Mucosa of descending colon (tissue), 3 donors: Measurements from ENCODE around the gene ZNF555. TPM values are rescaled to one million over a fixed set of nuclear protein-coding genes. Genes with fewer than 3 reads are reported as not detected.

Experiments used
- ATAC-seq: fragments of 200-7000 bp; cut with Tn5 transposase; one replicate; pipeline ENCODE4 v1.9.1; 2020; ENCODE audit warnings: mild to moderate bottlenecking, moderate library complexity
- DNase-seq, 3 donors: peaks; one replicate each; pipeline ENCODE4 v3.0.0-alpha.2; 2020
- H3K36me3 ChIP-seq: fragments of 200-600 bp; one replicate; pipeline ENCODE4 v1.8.0; 2021; ENCODE audit warnings: low read depth, mild to moderate bottlenecking
- H3K4me1 ChIP-seq: fragments of 200-600 bp; one replicate; pipeline ENCODE4 v1.8.0; 2021; ENCODE audit warnings: low read depth, mild to moderate bottlenecking
- H3K4me3 ChIP-seq: fragments of 200-600 bp; one replicate; pipeline ENCODE4 v1.8.0; 2021; ENCODE audit warnings: mild to moderate bottlenecking
- H3K9me3 ChIP-seq: fragments of 200-600 bp; one replicate; pipeline ENCODE4 v1.8.0; 2021; ENCODE audit warnings: mild to moderate bottlenecking
- intact Hi-C, 2 donors: fragments of 100-400 bp; cut with DNase I in 1 of 2; cut with micrococcal nuclease in 1 of 2; formaldehyde crosslinking; loops; one replicate each; pipeline versions ENCODE4 v1.11.0 to v1.11.1; 2022; cut with DNase I, micrococcal nuclease
- total RNA-seq, 3 donors: library from RNA; stranded (reverse); fragmentation: NEBNext Ultra II Directional in 2 of 3; extraction: Animal tissue kit (Norgen Biotek cat#: 25700) in 2 of 3; gene quantifications; one replicate each; pipeline versions ENCODE4 v1.2.1 to v1.2.4, GENCODE V29; 2021 to 2023
- TF ChIP-seq, protein P1 (sequence below): fragments of 200-600 bp; IDR thresholded peaks from one replicate; pipeline ENCODE4 v1.8.0; 2022; ENCODE audit warnings: antibody characterized with exemption, mild to moderate bottlenecking
- donor health status: DM: no; HTN: no; CAD: no; lungs with moderate emphysema.
- donor health status: DM: no; HTN: no; CAD: no.
- donor health status: DM: no; HTN: yes; CAD: no.

The ZNF555 gene
- total RNA-seq, 3 donors from 2014 or later = 3.0 to 8.4 (median 4.8) TPM

DNA sequence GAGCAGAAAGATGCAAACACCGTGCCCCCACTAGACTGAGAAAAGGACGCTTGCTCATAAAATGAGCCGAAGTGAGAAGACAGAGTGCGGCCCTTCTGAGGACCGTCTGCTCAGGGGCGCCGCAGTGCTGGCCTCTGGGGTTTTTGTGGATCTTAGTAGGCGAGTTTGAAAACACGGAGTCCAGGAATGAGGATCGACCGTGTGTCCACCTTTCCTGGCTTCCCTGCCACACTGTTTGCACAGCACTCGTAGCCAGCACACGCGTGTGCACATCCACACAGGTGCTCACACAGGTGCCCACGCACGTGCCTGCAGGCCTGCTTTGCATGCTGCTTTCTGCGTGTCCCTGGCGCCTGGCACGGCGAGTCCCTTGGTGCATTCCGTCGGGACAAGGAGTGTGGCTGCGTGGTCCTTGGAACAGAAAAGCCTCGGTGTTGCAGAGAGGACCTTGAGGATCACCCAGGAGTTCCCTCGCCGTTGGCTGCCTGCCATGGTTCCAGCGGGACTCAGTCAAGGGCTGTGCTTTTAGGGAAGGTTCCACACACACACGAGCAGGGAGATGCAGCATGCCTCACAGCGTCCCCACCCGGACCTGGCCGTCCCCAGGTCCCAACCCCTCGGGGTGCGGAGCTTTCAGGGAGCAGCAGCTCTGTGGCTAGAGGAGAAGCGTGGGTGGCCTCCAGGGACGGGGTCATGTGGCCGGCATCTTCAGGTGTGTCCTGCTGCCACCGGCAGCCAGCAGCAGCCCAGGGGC, 31.7 kb upstream of the ZNF555 start:
- Histone ChIP-seq H3K9me3 (no peaks in the 10 kb centered on the region), H3K4me1 (peaks cover 17% of the 10 kb centered on the region), H3K4me3 (no peak overlapping the region), H3K36me3 (no peaks in the 10 kb centered on the region)
- intact Hi-C loops = no loop called here
- TF ChIP-seq, protein P1, sequence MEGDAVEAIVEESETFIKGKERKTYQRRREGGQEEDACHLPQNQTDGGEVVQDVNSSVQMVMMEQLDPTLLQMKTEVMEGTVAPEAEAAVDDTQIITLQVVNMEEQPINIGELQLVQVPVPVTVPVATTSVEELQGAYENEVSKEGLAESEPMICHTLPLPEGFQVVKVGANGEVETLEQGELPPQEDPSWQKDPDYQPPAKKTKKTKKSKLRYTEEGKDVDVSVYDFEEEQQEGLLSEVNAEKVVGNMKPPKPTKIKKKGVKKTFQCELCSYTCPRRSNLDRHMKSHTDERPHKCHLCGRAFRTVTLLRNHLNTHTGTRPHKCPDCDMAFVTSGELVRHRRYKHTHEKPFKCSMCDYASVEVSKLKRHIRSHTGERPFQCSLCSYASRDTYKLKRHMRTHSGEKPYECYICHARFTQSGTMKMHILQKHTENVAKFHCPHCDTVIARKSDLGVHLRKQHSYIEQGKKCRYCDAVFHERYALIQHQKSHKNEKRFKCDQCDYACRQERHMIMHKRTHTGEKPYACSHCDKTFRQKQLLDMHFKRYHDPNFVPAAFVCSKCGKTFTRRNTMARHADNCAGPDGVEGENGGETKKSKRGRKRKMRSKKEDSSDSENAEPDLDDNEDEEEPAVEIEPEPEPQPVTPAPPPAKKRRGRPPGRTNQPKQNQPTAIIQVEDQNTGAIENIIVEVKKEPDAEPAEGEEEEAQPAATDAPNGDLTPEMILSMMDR = no peak
- no peak for DNase-seq
- no peak for ATAC-seq

GRCh38 chr19:2810141-2811091, 30.9 kb upstream of the ZNF555 start:
- no peak for DNase-seq
- Histone ChIP-seq H3K9me3 (no peaks in the 10 kb centered on the region), H3K36me3 (no peaks in the 10 kb centered on the region), H3K4me3 (no peak overlapping the region), H3K4me1 (peaks cover 17% of the 10 kb centered on the region)
- TF ChIP-seq, protein P1 = no peak
- intact Hi-C loops = no loop called here
- no peak for ATAC-seq

GRCh38 chr19:2811221-2811722, 30.0 kb upstream of the ZNF555 start:
- Histone ChIP-seq H3K4me3 (no peak overlapping the region), H3K4me1 (peaks cover 17% of the 10 kb centered on the region), H3K36me3 (no peaks in the 10 kb centered on the region), H3K9me3 (no peaks in the 10 kb centered on the region)
- ATAC-seq (peak; percentile 75), DNase-seq (peak in 2 of 3 donors; percentile 69 to 70)
- intact Hi-C loops = no loop called here
- TF ChIP-seq, protein P1 = no peak

DNA sequence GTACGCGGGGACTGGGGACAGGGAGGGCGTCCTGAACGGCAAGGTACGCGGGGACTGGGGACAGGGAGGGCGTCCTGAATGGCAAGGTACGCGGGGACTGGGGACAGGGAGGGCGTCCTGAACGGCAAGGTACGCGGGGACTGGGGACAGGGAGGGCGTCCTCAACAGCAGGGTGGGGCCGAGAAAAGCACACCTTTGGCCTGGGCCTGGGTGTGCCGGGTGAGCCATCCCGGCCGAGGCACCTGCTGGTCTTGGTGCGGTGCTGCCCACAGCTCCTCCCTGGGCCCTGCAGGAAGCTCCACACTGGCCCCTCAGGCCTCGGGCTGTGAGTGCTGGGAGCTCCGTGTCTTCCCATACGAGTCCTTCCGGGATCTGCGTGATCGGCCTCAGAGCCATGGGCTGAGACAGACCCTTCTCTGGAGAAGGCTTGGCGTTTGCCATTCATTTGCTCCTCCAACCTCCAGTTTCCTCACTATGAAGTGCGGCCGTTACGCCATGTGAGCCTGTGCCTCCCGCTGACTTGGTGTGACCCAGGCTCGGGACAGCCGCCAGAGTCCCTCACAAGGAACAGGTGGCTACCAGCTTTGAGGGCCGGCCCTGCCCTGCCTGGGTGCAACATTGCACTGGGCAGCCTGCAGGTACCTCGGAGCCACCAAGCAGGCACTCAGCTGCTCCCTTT, 29.4 kb upstream of the ZNF555 start:
- TF ChIP-seq, protein P1 = no peak
- DNase-seq (peak; percentile 63 to 81 (median 79)), ATAC-seq (peak; percentile 93)
- Histone ChIP-seq H3K4me3 (no peak overlapping the region), H3K9me3 (no peaks in the 10 kb centered on the region), H3K36me3 (no peaks in the 10 kb centered on the region), H3K4me1 (peaks cover 17% of the 10 kb centered on the region)
- intact Hi-C loops = no loop called here
